Measurements from ENCODE around the gene MPDU1. TPM values are rescaled to one million over a fixed set of nuclear protein-coding genes. Genes with fewer than 3 reads are reported as not detected.

Gene MPDU1
- polyA plus RNA-seq, 1 donor (not counting 4 experiments of a cell fraction or from before 2014, with no cell fraction given): 57.8 TPM

DNA sequence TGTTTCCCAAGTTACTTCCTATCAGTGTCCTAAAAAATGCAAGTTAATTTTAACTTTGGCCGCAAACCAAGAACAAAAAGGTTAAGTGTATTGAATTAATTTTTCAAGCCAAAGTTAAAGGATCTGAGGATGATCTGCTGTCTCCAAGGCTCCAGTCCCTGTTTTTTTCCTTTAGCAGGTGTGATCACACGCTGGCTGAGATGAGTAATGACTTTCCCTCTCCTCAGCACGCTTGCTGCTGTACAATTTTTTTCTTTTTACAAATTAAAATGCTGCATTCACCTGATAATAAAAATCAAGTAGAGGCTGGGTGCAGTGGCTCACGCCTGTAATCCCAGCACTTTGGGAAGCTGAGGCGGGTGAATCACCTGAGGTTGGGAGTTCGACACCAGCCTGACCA is 38.7 kb upstream of the MPDU1 start:
- Histone ChIP-seq H3K9me1 (ENCODE audit: control insufficient read depth, extremely low read depth, insufficient read depth, low read length) (no peaks in the 10 kb centered on the region), H3K9me3 (ENCODE audit: control insufficient read depth, low read depth, low read length) (no peaks in the 10 kb centered on the region), H3K4me1 (ENCODE audit: control insufficient read depth, extremely low read depth, insufficient read depth, low read length) (peaks cover 8% of the 10 kb centered on the region), H3K9ac (ENCODE audit: control insufficient read depth, extremely low read depth, insufficient read depth, low read length) (no peak overlapping the region), H3K79me2 (ENCODE audit: control insufficient read depth, insufficient read depth, low read length) (no peaks in the 10 kb centered on the region), H3K4me2 (ENCODE audit: control insufficient read depth, extremely low read depth, insufficient read depth, low read depth, low read length) (no peak overlapping the region), H3K4me3 (ENCODE audit: control insufficient read depth in 2 of 3, extremely low read depth in 1 of 3, insufficient read depth in 2 of 3, low read depth in 1 of 3, low read length in 3 of 3) (no peak overlapping the region), H3K27ac (ENCODE audit: control insufficient read depth, insufficient read depth, low read length) (no peak overlapping the region), H2AFZ (ENCODE audit: control insufficient read depth, low read length) (no peak overlapping the region), H4K20me1 (ENCODE audit: control insufficient read depth, extremely low read depth, insufficient read depth, low read length) (no peaks in the 10 kb centered on the region), H3K36me3 (ENCODE audit: control insufficient read depth in 2 of 2, extremely low read depth in 1 of 2, insufficient read depth in 2 of 2, low read length in 2 of 2) (no peaks in the 10 kb centered on the region), H3K27me3 (ENCODE audit: control insufficient read depth, extremely low read depth, insufficient read depth, low read length) (no peaks in the 10 kb centered on the region)
- DNase-seq (ENCODE audit: low read depth, low spot score) (no peak), FAIRE-seq (no peak)
- TF ChIP-seq, protein P1, sequence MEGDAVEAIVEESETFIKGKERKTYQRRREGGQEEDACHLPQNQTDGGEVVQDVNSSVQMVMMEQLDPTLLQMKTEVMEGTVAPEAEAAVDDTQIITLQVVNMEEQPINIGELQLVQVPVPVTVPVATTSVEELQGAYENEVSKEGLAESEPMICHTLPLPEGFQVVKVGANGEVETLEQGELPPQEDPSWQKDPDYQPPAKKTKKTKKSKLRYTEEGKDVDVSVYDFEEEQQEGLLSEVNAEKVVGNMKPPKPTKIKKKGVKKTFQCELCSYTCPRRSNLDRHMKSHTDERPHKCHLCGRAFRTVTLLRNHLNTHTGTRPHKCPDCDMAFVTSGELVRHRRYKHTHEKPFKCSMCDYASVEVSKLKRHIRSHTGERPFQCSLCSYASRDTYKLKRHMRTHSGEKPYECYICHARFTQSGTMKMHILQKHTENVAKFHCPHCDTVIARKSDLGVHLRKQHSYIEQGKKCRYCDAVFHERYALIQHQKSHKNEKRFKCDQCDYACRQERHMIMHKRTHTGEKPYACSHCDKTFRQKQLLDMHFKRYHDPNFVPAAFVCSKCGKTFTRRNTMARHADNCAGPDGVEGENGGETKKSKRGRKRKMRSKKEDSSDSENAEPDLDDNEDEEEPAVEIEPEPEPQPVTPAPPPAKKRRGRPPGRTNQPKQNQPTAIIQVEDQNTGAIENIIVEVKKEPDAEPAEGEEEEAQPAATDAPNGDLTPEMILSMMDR (optimal IDR thresholded peaks at IDR 0.05 in 1 of 3, IDR thresholded peaks at IDR 0.05 in 1 of 3, conservative IDR thresholded peaks at IDR 0.05 in 1 of 3; ENCODE audit: extremely low read depth in 1 of 3, insufficient read depth in 2 of 3, low read length in 3 of 3): no peak
- TF ChIP-seq EZH2 (IDR thresholded peaks at IDR 0.05; ENCODE audit: low read length): no peak
- dilution Hi-C loops (cut with MboI; ENCODE audit: extremely low pct_ligation_motif_present, low sequenced_read_pairs): no loop called here

DNA sequence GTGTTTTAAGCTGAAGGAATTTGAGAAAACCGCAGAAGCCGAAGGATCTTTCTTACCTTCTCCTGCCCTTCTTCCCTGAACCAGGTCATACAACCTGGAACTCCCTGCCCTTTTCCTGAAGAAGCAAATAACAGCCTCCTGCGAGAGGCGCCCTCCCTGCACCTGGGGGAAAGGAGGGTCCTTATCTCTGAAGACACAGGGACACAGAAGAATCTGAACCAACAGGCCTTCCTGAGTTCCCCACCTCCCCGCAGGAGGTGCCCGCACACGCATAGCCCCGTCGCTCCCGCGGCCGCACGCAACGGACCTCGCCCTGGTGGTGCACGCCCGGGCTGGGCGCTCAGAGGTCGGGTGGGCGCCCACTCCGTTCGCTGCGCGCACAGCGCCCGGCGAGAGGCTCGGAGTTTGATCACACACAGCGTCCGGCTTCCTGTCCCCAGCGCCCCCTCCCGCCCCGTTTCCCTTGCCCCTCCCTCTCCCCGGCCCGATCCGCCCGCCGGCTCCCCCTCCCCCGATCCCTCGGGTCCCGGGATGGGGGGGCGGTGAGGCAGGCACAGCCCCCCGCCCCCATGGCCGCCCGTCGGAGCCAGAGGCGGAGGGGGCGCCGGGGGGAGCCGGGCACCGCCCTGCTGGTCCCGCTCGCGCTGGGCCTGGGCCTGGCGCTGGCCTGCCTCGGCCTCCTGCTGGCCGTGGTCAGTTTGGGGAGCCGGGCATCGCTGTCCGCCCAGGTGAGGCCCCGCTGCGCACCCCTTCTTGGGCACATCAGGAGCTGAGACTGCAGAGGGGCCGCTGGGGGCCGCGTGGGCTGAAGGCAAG is 34.9 kb upstream of the MPDU1 start, which contains the start of gene TNFSF12:
TSS of gene TNFSF12 (plus strand) at position 474 of the 816 bp plus-strand sequence. CDS start at position 570, 96 bp downstream.
- Histone ChIP-seq H3K4me3 (ENCODE audit: control insufficient read depth in 2 of 3, extremely low read depth in 1 of 3, insufficient read depth in 2 of 3, low read depth in 1 of 3, low read length in 3 of 3) (peak within 1 kb of the TSS; percentile 31 to 41 (median 34)), H2AFZ (ENCODE audit: control insufficient read depth, low read length) (peak within 1 kb of the TSS; percentile 58), H3K4me2 (ENCODE audit: control insufficient read depth, extremely low read depth, insufficient read depth, low read depth, low read length) (peak within 1 kb of the TSS; percentile 74), H3K36me3 (ENCODE audit: control insufficient read depth in 2 of 2, extremely low read depth in 1 of 2, insufficient read depth in 2 of 2, low read length in 2 of 2) (no peaks in the 10 kb centered on the region), H3K9me3 (ENCODE audit: control insufficient read depth, low read depth, low read length) (no peaks in the 10 kb centered on the region), H4K20me1 (ENCODE audit: control insufficient read depth, extremely low read depth, insufficient read depth, low read length) (no peaks in the 10 kb centered on the region), H3K27me3 (ENCODE audit: control insufficient read depth, extremely low read depth, insufficient read depth, low read length) (no peaks in the 10 kb centered on the region), H3K79me2 (ENCODE audit: control insufficient read depth, insufficient read depth, low read length) (no peaks in the 10 kb centered on the region), H3K4me1 (ENCODE audit: control insufficient read depth, extremely low read depth, insufficient read depth, low read length) (peaks cover 8% of the 10 kb centered on the region), H3K9me1 (ENCODE audit: control insufficient read depth, extremely low read depth, insufficient read depth, low read length) (no peaks in the 10 kb centered on the region), H3K9ac (ENCODE audit: control insufficient read depth, extremely low read depth, insufficient read depth, low read length) (peak within 1 kb of the TSS; percentile 62), H3K27ac (ENCODE audit: control insufficient read depth, insufficient read depth, low read length) (no peak within 1 kb of the TSS)
- TF ChIP-seq EZH2 (IDR thresholded peaks at IDR 0.05; ENCODE audit: low read length): no peak
- TF ChIP-seq, protein P1 (optimal IDR thresholded peaks at IDR 0.05 in 1 of 3, IDR thresholded peaks at IDR 0.05 in 1 of 3, conservative IDR thresholded peaks at IDR 0.05 in 1 of 3; ENCODE audit: extremely low read depth in 1 of 3, insufficient read depth in 2 of 3, low read length in 3 of 3): no peak
- no peak for DNase-seq (ENCODE audit: low read depth, low spot score)
- FAIRE-seq: peak; percentile 69
- dilution Hi-C loops (cut with MboI; ENCODE audit: extremely low pct_ligation_motif_present, low sequenced_read_pairs): no loop called here

All from keratinocyte (primary cell).